Sigmoid colon (tissue), 7 donors: ENCODE results near the gene FSTL4. TPM values are rescaled to one million over a fixed set of nuclear protein-coding genes. Genes with fewer than 3 reads are reported as not detected.

Experiments
- DNase-seq: peaks from one replicate; pipeline ENCODE4 v3.0.0-alpha.2; 2019
- H3K27ac ChIP-seq, 4 donors: fragments of 200-600 bp; sonication (generic); one replicate each; pipeline ENCODE4 v1.5.1; 2016 to 2019; ENCODE audit warnings: mild to moderate bottlenecking in 1 of 4
- H3K27me3 ChIP-seq, 3 donors: fragments of 200-600 bp; sonication (generic); one replicate each; pipeline ENCODE4 v1.5.1; 2019; ENCODE audit warnings: mild to moderate bottlenecking in 1 of 3
- H3K36me3 ChIP-seq, 4 donors: fragments of 200-600 bp; sonication (generic); one replicate each; pipeline ENCODE4 v1.5.1; 2016 to 2019
- H3K4me1 ChIP-seq, 4 donors: fragments of 200-600 bp; sonication (generic); one replicate each; pipeline ENCODE4 v1.5.1; 2017 to 2019
- H3K4me3 ChIP-seq, 4 donors: fragments of 200-600 bp; sonication (generic); one replicate each; pipeline ENCODE4 v1.5.1; 2017 to 2019; ENCODE audit warnings: mild to moderate bottlenecking in 2 of 4, moderate library complexity in 1 of 4
- H3K9me3 ChIP-seq, 4 donors: fragments of 200-600 bp in 3 of 4; sonication (generic) in 3 of 4; one replicate each; pipeline versions ENCODE4 v1.5.1 to v1.6.1; 2013 to 2019
- EP300 ChIP-seq, 4 donors: sonication (generic); formaldehyde crosslinking; IDR thresholded peaks; one replicate each; pipeline ENCODE4 v1.6.1; 2017; ENCODE audit warnings: antibody characterized with exemption in 4 of 4
- POLR2A ChIP-seq, 2 donors: fragments of 450-650 bp; IDR thresholded peaks; one replicate each; pipeline ENCODE4 v1.6.1; 2016; ENCODE audit warnings: antibody characterized with exemption in 2 of 2, mild to moderate bottlenecking in 2 of 2, moderate library complexity in 2 of 2
- POLR2AphosphoS5 ChIP-seq, 4 donors: sonication (generic); formaldehyde crosslinking; IDR thresholded peaks; one replicate each; pipeline ENCODE4 v1.6.1; 2017; ENCODE audit warnings: antibody characterized with exemption in 4 of 4
- whole genome bisulfite sequencing, 2 donors: extraction: QIAGEN DNeasy Blood & Tissue Kit; methylation state at CpG; one replicate each; pipeline ENCODE4 v1.1.7; 2013; 5-methylcytosine and 5-hydroxymethylcytosine counted together
- intact Hi-C: fragments of 100-400 bp; cut with DNase I; formaldehyde crosslinking; loops from one replicate; pipeline ENCODE4 v1.15.1; 2023
- polyA plus RNA-seq, 3 donors: library from polyadenylated mRNA; stranded (reverse); fragments of 200-250 nt; gene quantifications; one replicate each; pipeline ENCODE4 v1.2.3, GENCODE V29; 2013
- total RNA-seq, 4 donors: library from RNA; depleted of rRNA; stranded (reverse); fragments of >200 nt; gene quantifications; one replicate each; pipeline ENCODE4 v1.1.0, GENCODE V29; 2016
- TF ChIP-seq, protein P1 (sequence below), 4 experiments: fragments of 450-650 bp in 3 of 4; fragments of 200-600 bp in 1 of 4; IDR thresholded peaks; one replicate each; pipeline ENCODE4 v1.5.1; 2016 to 2019; ENCODE audit warnings: antibody characterized with exemption in 4 of 4, mild to moderate bottlenecking in 3 of 4, moderate library complexity in 2 of 4
- donor health status: healthy with polysubstance abuse.
- donor health status: Bipolar disorder and iron deficiency.
- donor health status: healthy.

Gene FSTL4
- total and polyA plus RNA-seq, 7 donors: 0.23 to 0.45 (median 0.28) TPM; not detected in 4

DNA sequence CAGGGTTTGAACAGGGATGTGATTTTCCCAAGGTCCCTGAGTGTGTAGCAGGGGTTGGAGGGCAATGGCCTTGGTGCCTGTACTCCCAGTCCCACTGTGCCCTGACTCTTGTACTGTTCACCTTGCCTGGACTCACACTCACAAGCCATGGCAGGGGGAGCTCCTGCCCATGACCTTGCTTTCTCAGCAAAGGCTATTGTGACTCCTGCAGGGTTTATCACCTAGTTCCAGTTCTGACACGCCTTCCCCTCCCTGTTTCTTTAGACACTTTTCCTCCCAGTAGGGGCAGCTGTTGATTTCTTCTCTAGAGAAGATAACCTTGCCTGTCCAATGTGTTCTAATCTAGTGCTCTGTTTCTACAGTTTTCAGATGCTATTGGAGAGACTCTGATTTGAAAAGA is 139.5 kb downstream of the FSTL4 start:
- Histone ChIP-seq H3K4me1 (no peaks in the 10 kb centered on the region), H3K9me3 (no peaks in the 10 kb centered on the region), H3K4me3 (no peak overlapping the region), H3K27ac (no peak overlapping the region), H3K36me3 (no peaks in the 10 kb centered on the region), H3K27me3 (no peaks in the 10 kb centered on the region)
- intact Hi-C loops: no loop called here
- TF ChIP-seq, protein P1, sequence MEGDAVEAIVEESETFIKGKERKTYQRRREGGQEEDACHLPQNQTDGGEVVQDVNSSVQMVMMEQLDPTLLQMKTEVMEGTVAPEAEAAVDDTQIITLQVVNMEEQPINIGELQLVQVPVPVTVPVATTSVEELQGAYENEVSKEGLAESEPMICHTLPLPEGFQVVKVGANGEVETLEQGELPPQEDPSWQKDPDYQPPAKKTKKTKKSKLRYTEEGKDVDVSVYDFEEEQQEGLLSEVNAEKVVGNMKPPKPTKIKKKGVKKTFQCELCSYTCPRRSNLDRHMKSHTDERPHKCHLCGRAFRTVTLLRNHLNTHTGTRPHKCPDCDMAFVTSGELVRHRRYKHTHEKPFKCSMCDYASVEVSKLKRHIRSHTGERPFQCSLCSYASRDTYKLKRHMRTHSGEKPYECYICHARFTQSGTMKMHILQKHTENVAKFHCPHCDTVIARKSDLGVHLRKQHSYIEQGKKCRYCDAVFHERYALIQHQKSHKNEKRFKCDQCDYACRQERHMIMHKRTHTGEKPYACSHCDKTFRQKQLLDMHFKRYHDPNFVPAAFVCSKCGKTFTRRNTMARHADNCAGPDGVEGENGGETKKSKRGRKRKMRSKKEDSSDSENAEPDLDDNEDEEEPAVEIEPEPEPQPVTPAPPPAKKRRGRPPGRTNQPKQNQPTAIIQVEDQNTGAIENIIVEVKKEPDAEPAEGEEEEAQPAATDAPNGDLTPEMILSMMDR (IDR thresholded peaks at IDR 0.05): no peak
- TF ChIP-seq POLR2AphosphoS5 (IDR thresholded peaks at IDR 0.05) (no peak), EP300 (IDR thresholded peaks at IDR 0.05) (no peak), POLR2A (IDR thresholded peaks at IDR 0.05) (no peak)
- no peak for DNase-seq
- WGBS, 2 donors: 29 to 68% methylated on average over 1 of the region's 1 CpG

DNA sequence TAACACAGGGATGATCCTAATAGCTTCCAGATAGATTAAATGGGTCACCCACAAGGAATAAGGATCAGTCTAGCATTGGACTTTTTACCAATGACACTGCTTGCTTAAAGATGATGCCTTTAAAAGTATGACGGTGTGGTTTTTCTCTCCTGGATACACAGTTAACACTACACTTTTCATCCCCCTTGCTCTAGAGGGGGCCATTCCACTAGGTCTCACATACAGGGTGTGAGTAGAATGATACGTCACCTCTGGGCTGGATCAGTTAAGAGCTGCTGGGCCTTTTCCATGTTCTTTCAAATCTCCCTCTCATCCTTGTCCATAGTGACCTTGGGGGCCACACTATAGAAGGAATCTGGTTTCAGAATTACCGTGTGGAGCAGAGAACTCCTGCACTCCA is 140.6 kb downstream of the FSTL4 start:
- H3K27ac ChIP-seq: no peak overlapping the region
- no peak overlapping the region for H3K4me3 ChIP-seq
- no peaks in the 10 kb centered on the region for H3K27me3 ChIP-seq
- no peaks in the 10 kb centered on the region for H3K4me1 ChIP-seq
- H3K36me3 ChIP-seq: no peaks in the 10 kb centered on the region
- H3K9me3 ChIP-seq: no peaks in the 10 kb centered on the region
- no peak for TF ChIP-seq EP300 (IDR thresholded peaks at IDR 0.05)
- TF ChIP-seq POLR2A (IDR thresholded peaks at IDR 0.05): no peak
- no peak for TF ChIP-seq POLR2AphosphoS5 (IDR thresholded peaks at IDR 0.05)
- TF ChIP-seq, protein P1 (IDR thresholded peaks at IDR 0.05): no peak
- intact Hi-C loops: no loop called here
- 89% methylated on average over 3 of the region's 3 CpGs for WGBS, 2 donors
- DNase-seq: no peak

- no peak overlapping the region for H3K27ac ChIP-seq
- H3K4me1 ChIP-seq: no peaks in the 10 kb centered on the region
- H3K4me3 ChIP-seq: no peak overlapping the region
- DNase-seq: no peak
- 94 to 99% methylated on average over 3 of the region's 3 CpGs for WGBS, 2 donors
- no peaks in the 10 kb centered on the region for H3K27me3 ChIP-seq
- H3K36me3 ChIP-seq: no peaks in the 10 kb centered on the region
- TF ChIP-seq POLR2A (IDR thresholded peaks at IDR 0.05) (no peak), EP300 (IDR thresholded peaks at IDR 0.05) (no peak), POLR2AphosphoS5 (IDR thresholded peaks at IDR 0.05) (no peak)
- TF ChIP-seq, protein P1 (IDR thresholded peaks at IDR 0.05): no peak
- no peaks in the 10 kb centered on the region for H3K9me3 ChIP-seq
- intact Hi-C loops: no loop called here
These were observed 141.5 kb downstream of the FSTL4 start for GRCh38 chr5:133470841-133471240.

- Histone ChIP-seq H3K27me3 (no peaks in the 10 kb centered on the region), H3K4me3 (no peak overlapping the region), H3K4me1 (no peaks in the 10 kb centered on the region), H3K9me3 (no peaks in the 10 kb centered on the region), H3K27ac (no peak overlapping the region), H3K36me3 (no peaks in the 10 kb centered on the region)
- 86 to 88% methylated on average over 7 of the region's 7 CpGs for WGBS, 2 donors
- intact Hi-C loops: no loop called here
- TF ChIP-seq EP300 (IDR thresholded peaks at IDR 0.05) (no peak), POLR2A (IDR thresholded peaks at IDR 0.05) (no peak), POLR2AphosphoS5 (IDR thresholded peaks at IDR 0.05) (no peak)
- TF ChIP-seq, protein P1 (IDR thresholded peaks at IDR 0.05): no peak
- no peak for DNase-seq
These were observed 142.5 kb downstream of the FSTL4 start for GRCh38 chr5:133469846-133470245.

GRCh38 chr5:133469252-133469651 is 143.1 kb downstream of the FSTL4 start:
- Histone ChIP-seq H3K36me3 (no peaks in the 10 kb centered on the region), H3K27ac (no peak overlapping the region), H3K4me1 (no peaks in the 10 kb centered on the region), H3K9me3 (no peaks in the 10 kb centered on the region), H3K27me3 (no peaks in the 10 kb centered on the region), H3K4me3 (no peak overlapping the region)
- DNase-seq: no peak
- WGBS, 2 donors: 88 to 94% methylated on average over 2 of the region's 2 CpGs
- intact Hi-C loops: no loop called here
- no peak for TF ChIP-seq POLR2A (IDR thresholded peaks at IDR 0.05)
- TF ChIP-seq, protein P1 (IDR thresholded peaks at IDR 0.05): no peak
- no peak for TF ChIP-seq POLR2AphosphoS5 (IDR thresholded peaks at IDR 0.05)
- no peak for TF ChIP-seq EP300 (IDR thresholded peaks at IDR 0.05)
